HepG2 (cell line): ENCODE measurements around the gene CWF19L2. TPM values are rescaled to one million over a fixed set of nuclear protein-coding genes. Genes with fewer than 3 reads are reported as not detected.

Experiments used
- BRD4 ChIP-seq: sonication (generic); formaldehyde crosslinking; IDR thresholded peaks from 2 replicates; pipeline ENCODE4 v1.4.0; 2020; ENCODE audit warnings: missing genetic modification reagents
- FOXA1 ChIP-seq, 2 experiments: fragments of 450-650 bp in 1 of 2; sonication (generic) in 1 of 2; formaldehyde crosslinking in 1 of 2; IDR thresholded peaks; 2 replicates each; pipeline versions ENCODE4 v1.4.0 to v1.6.1; 2016 to 2020; ENCODE audit warnings: missing genetic modification reagents in 1 of 2
- HDAC2 ChIP-seq: sonication (generic); formaldehyde crosslinking; IDR thresholded peaks from 2 replicates; pipeline ENCODE4 v1.4.0; 2020; ENCODE audit warnings: missing genetic modification reagents
- HNF4A ChIP-seq: sonication (generic); formaldehyde crosslinking; IDR thresholded peaks from 2 replicates; pipeline ENCODE4 v1.4.0; 2020; ENCODE audit warnings: missing genetic modification reagents
- ISL2 ChIP-seq: sonication (generic); formaldehyde crosslinking; IDR thresholded peaks from 2 replicates; pipeline ENCODE4 v1.5.0; 2020; ENCODE audit warnings: missing genetic modification reagents
- MAZ ChIP-seq, 2 experiments: sonication (generic) in 1 of 2; formaldehyde crosslinking in 1 of 2; IDR thresholded peaks; 2 replicates each; pipeline versions ENCODE4 v1.5.0 to v1.6.1; 2012 to 2020; ENCODE audit warnings: low read depth in 2 of 2, mild to moderate bottlenecking in 2 of 2, borderline replicate concordance in 1 of 2, improper control_type of control experiment in 1 of 2, low read length in 1 of 2, missing genetic modification reagents in 1 of 2, moderate library complexity in 1 of 2
- NR3C1 ChIP-seq: sonication (generic); formaldehyde crosslinking; IDR thresholded peaks from 2 replicates; pipeline ENCODE4 v1.4.0; 2020; ENCODE audit warnings: missing genetic modification reagents
- TP53 ChIP-seq: sonication (generic); formaldehyde crosslinking; conservative IDR thresholded peaks from 2 replicates; pipeline ENCODE4 v1.4.0; 2020; ENCODE audit warnings: missing genetic modification reagents
- ZNF883 ChIP-seq: sonication (generic); formaldehyde crosslinking; IDR thresholded peaks from 2 replicates; pipeline ENCODE4 v1.5.1; 2020; ENCODE audit warnings: mild to moderate bottlenecking, missing genetic modification reagents; ENCODE audit errors: not compliant biosample characterization
- polyA plus RNA-seq, 8 experiments: library from polyadenylated mRNA; depleted of rRNA in 3 of 8; stranded (reverse) in 7 of 8; unstranded in 1 of 8; fragments of >200 nt; fragmentation: Illumina TruSeq in 4 of 8; extraction: Trizol in 4 of 8; gene quantifications; 2 replicates each; pipeline versions ENCODE4 v1.2.1 to v1.2.3, GENCODE V29; 2011 to 2016; ENCODE audit warnings: low read depth in 4 of 8, missing spikeins in 1 of 8, mixed read lengths in 1 of 8; ENCODE audit not compliant: insufficient read depth in 1 of 8
- total RNA-seq, 5 experiments: library from RNA; depleted of rRNA; stranded (reverse); fragments of >200 nt; fragmentation: Illumina TruSeq; extraction: Trizol; gene quantifications; 2 replicates each; pipeline ENCODE4 v1.2.3, GENCODE V29; 2016; ENCODE audit warnings: low read depth in 1 of 5
- TF ChIP-seq, protein P1 (sequence below): sonication (generic); formaldehyde crosslinking; IDR thresholded peaks from 2 replicates; pipeline ENCODE4 v1.4.0; 2020; ENCODE audit warnings: missing genetic modification reagents, mild to moderate bottlenecking, borderline replicate concordance
- TF ChIP-seq, protein P2 (sequence below): sonication (generic); formaldehyde crosslinking; IDR thresholded peaks from 2 replicates; pipeline ENCODE4 v1.5.0; 2020; ENCODE audit warnings: missing genetic modification reagents
- TF ChIP-seq, protein P3 (sequence below): sonication (generic); formaldehyde crosslinking; IDR thresholded peaks from 2 replicates; pipeline ENCODE4 v1.5.1; 2020; ENCODE audit warnings: mild to moderate bottlenecking, missing genetic modification reagents, borderline replicate concordance
- TF ChIP-seq, protein P4 (sequence below): IDR thresholded peaks from 2 replicates; pipeline ENCODE4 v1.4.0; 2020; ENCODE audit warnings: mild to moderate bottlenecking, missing genetic modification reagents
- TF ChIP-seq, protein P5 (sequence below): sonication (generic); formaldehyde crosslinking; IDR thresholded peaks from 2 replicates; pipeline ENCODE4 v1.8.1; 2022; ENCODE audit warnings: low read depth, mild to moderate bottlenecking, missing genetic modification reagents
- TF ChIP-seq, protein P6 (sequence below): sonication (generic); formaldehyde crosslinking; IDR thresholded peaks from 2 replicates; pipeline ENCODE4 v1.8.0; 2022; ENCODE audit warnings: missing genetic modification reagents, mild to moderate bottlenecking, borderline replicate concordance

The CWF19L2 gene
- total and polyA plus RNA-seq, 2 of the 13 experiments (the other 11 are each of a cell fraction or from before 2014, with no cell fraction given): 2.2 to 18.6 TPM

DNA sequence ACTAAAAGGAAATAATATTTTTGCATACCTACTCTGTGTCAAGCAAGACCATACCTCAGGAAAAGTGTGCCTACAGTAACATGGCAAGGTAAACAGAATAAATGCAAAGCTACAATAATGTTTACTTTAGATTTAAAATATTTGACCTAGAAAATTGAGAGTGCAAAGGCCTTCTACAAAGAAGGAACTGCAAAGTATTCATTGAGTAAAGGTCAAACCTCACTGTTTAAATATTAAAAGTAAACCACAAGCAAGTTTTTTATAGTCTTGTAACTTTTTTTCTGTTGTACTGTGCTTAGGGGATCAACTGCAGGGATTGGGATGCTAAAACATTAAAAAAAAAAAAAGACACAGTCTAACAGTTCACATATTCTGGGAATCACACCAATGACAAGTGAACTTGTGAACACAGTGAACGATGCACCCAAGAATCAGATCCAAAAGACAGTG lies 48.8 kb downstream of the CWF19L2 start (continued):
- TF ChIP-seq, protein P1, sequence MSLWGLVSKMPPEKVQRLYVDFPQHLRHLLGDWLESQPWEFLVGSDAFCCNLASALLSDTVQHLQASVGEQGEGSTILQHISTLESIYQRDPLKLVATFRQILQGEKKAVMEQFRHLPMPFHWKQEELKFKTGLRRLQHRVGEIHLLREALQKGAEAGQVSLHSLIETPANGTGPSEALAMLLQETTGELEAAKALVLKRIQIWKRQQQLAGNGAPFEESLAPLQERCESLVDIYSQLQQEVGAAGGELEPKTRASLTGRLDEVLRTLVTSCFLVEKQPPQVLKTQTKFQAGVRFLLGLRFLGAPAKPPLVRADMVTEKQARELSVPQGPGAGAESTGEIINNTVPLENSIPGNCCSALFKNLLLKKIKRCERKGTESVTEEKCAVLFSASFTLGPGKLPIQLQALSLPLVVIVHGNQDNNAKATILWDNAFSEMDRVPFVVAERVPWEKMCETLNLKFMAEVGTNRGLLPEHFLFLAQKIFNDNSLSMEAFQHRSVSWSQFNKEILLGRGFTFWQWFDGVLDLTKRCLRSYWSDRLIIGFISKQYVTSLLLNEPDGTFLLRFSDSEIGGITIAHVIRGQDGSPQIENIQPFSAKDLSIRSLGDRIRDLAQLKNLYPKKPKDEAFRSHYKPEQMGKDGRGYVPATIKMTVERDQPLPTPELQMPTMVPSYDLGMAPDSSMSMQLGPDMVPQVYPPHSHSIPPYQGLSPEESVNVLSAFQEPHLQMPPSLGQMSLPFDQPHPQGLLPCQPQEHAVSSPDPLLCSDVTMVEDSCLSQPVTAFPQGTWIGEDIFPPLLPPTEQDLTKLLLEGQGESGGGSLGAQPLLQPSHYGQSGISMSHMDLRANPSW: no peak
- TF ChIP-seq, protein P2, sequence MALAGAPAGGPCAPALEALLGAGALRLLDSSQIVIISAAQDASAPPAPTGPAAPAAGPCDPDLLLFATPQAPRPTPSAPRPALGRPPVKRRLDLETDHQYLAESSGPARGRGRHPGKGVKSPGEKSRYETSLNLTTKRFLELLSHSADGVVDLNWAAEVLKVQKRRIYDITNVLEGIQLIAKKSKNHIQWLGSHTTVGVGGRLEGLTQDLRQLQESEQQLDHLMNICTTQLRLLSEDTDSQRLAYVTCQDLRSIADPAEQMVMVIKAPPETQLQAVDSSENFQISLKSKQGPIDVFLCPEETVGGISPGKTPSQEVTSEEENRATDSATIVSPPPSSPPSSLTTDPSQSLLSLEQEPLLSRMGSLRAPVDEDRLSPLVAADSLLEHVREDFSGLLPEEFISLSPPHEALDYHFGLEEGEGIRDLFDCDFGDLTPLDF (CRISPR knock-in tag): no peak; the same call in 1 of the 2 replicates
- TF ChIP-seq NR3C1 (CRISPR knock-in tag): no peak
- no peak for TF ChIP-seq TP53
- TF ChIP-seq HNF4A (CRISPR knock-in tag): peak; percentile 80
- TF ChIP-seq, protein P3, sequence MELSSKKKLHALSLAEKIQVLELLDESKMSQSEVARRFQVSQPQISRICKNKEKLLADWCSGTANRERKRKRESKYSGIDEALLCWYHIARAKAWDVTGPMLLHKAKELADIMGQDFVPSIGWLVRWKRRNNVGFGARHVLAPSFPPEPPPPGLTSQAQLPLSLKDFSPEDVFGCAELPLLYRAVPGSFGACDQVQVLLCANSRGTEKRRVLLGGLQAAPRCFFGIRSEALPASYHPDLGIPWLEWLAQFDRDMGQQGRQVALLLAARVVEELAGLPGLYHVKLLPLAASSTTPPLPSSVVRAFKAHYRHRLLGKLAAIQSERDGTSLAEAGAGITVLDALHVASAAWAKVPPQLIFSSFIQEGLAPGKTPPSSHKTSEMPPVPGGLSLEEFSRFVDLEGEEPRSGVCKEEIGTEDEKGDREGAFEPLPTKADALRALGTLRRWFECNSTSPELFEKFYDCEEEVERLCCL (CRISPR knock-in tag): no peak
- TF ChIP-seq BRD4: no peak
- TF ChIP-seq, protein P4, sequence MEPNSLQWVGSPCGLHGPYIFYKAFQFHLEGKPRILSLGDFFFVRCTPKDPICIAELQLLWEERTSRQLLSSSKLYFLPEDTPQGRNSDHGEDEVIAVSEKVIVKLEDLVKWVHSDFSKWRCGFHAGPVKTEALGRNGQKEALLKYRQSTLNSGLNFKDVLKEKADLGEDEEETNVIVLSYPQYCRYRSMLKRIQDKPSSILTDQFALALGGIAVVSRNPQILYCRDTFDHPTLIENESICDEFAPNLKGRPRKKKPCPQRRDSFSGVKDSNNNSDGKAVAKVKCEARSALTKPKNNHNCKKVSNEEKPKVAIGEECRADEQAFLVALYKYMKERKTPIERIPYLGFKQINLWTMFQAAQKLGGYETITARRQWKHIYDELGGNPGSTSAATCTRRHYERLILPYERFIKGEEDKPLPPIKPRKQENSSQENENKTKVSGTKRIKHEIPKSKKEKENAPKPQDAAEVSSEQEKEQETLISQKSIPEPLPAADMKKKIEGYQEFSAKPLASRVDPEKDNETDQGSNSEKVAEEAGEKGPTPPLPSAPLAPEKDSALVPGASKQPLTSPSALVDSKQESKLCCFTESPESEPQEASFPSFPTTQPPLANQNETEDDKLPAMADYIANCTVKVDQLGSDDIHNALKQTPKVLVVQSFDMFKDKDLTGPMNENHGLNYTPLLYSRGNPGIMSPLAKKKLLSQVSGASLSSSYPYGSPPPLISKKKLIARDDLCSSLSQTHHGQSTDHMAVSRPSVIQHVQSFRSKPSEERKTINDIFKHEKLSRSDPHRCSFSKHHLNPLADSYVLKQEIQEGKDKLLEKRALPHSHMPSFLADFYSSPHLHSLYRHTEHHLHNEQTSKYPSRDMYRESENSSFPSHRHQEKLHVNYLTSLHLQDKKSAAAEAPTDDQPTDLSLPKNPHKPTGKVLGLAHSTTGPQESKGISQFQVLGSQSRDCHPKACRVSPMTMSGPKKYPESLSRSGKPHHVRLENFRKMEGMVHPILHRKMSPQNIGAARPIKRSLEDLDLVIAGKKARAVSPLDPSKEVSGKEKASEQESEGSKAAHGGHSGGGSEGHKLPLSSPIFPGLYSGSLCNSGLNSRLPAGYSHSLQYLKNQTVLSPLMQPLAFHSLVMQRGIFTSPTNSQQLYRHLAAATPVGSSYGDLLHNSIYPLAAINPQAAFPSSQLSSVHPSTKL (CRISPR knock-in tag): peak; percentile 96
- TF ChIP-seq, protein P5, sequence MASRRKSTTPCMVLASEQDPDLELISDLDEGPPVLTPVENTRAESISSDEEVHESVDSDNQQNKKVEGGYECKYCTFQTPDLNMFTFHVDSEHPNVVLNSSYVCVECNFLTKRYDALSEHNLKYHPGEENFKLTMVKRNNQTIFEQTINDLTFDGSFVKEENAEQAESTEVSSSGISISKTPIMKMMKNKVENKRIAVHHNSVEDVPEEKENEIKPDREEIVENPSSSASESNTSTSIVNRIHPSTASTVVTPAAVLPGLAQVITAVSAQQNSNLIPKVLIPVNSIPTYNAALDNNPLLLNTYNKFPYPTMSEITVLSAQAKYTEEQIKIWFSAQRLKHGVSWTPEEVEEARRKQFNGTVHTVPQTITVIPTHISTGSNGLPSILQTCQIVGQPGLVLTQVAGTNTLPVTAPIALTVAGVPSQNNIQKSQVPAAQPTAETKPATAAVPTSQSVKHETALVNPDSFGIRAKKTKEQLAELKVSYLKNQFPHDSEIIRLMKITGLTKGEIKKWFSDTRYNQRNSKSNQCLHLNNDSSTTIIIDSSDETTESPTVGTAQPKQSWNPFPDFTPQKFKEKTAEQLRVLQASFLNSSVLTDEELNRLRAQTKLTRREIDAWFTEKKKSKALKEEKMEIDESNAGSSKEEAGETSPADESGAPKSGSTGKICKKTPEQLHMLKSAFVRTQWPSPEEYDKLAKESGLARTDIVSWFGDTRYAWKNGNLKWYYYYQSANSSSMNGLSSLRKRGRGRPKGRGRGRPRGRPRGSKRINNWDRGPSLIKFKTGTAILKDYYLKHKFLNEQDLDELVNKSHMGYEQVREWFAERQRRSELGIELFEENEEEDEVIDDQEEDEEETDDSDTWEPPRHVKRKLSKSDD (CRISPR knock-in tag): no peak
- no peak for TF ChIP-seq MAZ (IDR thresholded peaks at IDR 0.05; ENCODE audit: borderline replicate concordance, low read depth, low read length)
- TF ChIP-seq MAZ (CRISPR knock-in tag; IDR thresholded peaks at IDR 0.05; ENCODE audit: low read depth): 0 out of 2 replicates have a peak, but pooled peaks have one; percentile 29
- TF ChIP-seq FOXA1 (IDR thresholded peaks at IDR 0.05): peak; percentile 91
- peak; percentile 82 for TF ChIP-seq FOXA1 (CRISPR knock-in tag; IDR thresholded peaks at IDR 0.05)
- peak; percentile 92 for TF ChIP-seq ISL2 (CRISPR knock-in tag)
- no peak for TF ChIP-seq ZNF883 (CRISPR knock-in tag)
- TF ChIP-seq, protein P6, sequence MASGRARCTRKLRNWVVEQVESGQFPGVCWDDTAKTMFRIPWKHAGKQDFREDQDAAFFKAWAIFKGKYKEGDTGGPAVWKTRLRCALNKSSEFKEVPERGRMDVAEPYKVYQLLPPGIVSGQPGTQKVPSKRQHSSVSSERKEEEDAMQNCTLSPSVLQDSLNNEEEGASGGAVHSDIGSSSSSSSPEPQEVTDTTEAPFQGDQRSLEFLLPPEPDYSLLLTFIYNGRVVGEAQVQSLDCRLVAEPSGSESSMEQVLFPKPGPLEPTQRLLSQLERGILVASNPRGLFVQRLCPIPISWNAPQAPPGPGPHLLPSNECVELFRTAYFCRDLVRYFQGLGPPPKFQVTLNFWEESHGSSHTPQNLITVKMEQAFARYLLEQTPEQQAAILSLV (CRISPR knock-in tag): no peak
- TF ChIP-seq HDAC2: peak; percentile 85
